HCT116 (cell line): ENCODE measurements around the gene FRMD4B. TPM values are rescaled to one million over a fixed set of nuclear protein-coding genes. Genes with fewer than 3 reads are reported as not detected.

Experiments used
- ATAC-seq: fragments of 200-7000 bp; cut with Tn5 transposase; 2 replicates; pipeline ENCODE4 v1.9.1; 2020; ENCODE audit warnings: mild to moderate bottlenecking, moderate library complexity
- BruUV-seq: library from RNA; stranded (reverse); fragments of 400-500 nt; replicated peaks from 2 replicates; lab custom pipeline; 2021; lab: Mats Ljungman, UMichigan
- CTCF ChIA-PET: fragments of 300-600 bp; sonication (Branson Sonifier 250); formaldehyde crosslinking; loops from one replicate; lab custom pipeline; 2021; ENCODE audit warnings: antibody characterized with exemption; lab: Charles Lee
- POLR2A ChIA-PET: fragments of 300-600, 350-600 bp; sonication (Branson Sonifier 250); formaldehyde crosslinking; loops from one replicate; lab custom pipeline; 2021; ENCODE audit warnings: antibody characterized with exemption; lab: Charles Lee
- RAD21 ChIA-PET, 2 experiments: fragments of 300-600 bp; sonication (Branson Sonifier 250); formaldehyde crosslinking; loops; one replicate each; lab custom pipeline; 2023; ENCODE audit warnings: low total read pairs in 2 of 2; ENCODE audit not compliant: uncharacterized antibody in 2 of 2, unreplicated experiment in 2 of 2, low non-redundant PET in 1 of 2; lab: Charles Lee
- DNase-seq: peaks from one replicate; pipeline ENCODE4 v3.0.0-alpha.2; 2010; ENCODE audit warnings: low read depth, low spot score
- H2AFZ ChIP-seq: fragments of 200-600 bp; shearing (Covaris generic), sonication (generic); 2 replicates; pipeline ENCODE4 v1.6.1; 2017; ENCODE audit warnings: low read depth, mixed run types, mixed read lengths, antibody characterized with exemption, low read length; ENCODE audit not compliant: poor library complexity, severe bottlenecking
- H3K27ac ChIP-seq: 2 replicates; pipeline ENCODE4 v1.5.1; 2012; ENCODE audit warnings: low read depth, low read length
- H3K27me3 ChIP-seq: fragments of 200-600 bp; sonication (generic); 2 replicates; pipeline ENCODE4 v1.6.1; 2016; ENCODE audit warnings: mixed run types, low read length, mixed read lengths; ENCODE audit not compliant: insufficient read depth
- H3K36me3 ChIP-seq, 2 experiments: fragments of 200-500 bp in 1 of 2; fragments of 200-600 bp in 1 of 2; sonication (Bioruptor generic) in 1 of 2; sonication (generic) in 1 of 2; 2 replicates each; pipeline versions ENCODE4 v1.5.1 to v1.6.1; 2014 to 2016; ENCODE audit warnings: low read length in 2 of 2, inconsistent platforms in 1 of 2, mixed read lengths in 1 of 2, mixed run types in 1 of 2; ENCODE audit not compliant: insufficient read depth in 2 of 2, control insufficient read depth in 1 of 2
- H3K4me1 ChIP-seq, 2 experiments: fragments of 200-600 bp in 1 of 2; sonication (generic) in 1 of 2; 2 replicates each; pipeline versions ENCODE4 v1.5.1 to v1.6.1; 2012 to 2017; ENCODE audit warnings: low read length in 2 of 2, inconsistent platforms in 1 of 2, mild to moderate bottlenecking in 1 of 2, mixed read lengths in 1 of 2, mixed run types in 1 of 2, moderate library complexity in 1 of 2; ENCODE audit not compliant: insufficient read depth in 2 of 2, control insufficient read depth in 1 of 2
- H3K4me2 ChIP-seq: fragments of 200-600 bp; sonication (generic); 2 replicates; pipeline ENCODE4 v1.6.1; 2017; ENCODE audit warnings: mixed run types, low read length, mixed read lengths
- H3K4me3 ChIP-seq, 2 experiments: fragments of 200-600 bp in 1 of 2; sonication (generic) in 1 of 2; replicated peaks in 1 of 2; 2 replicates each; pipeline ENCODE4 v1.5.1; 2011 to 2016; ENCODE audit warnings: low read length in 2 of 2, control low read depth in 1 of 2, low read depth in 1 of 2, mild to moderate bottlenecking in 1 of 2, mixed read lengths in 1 of 2, mixed run types in 1 of 2
- H3K79me2 ChIP-seq: fragments of 200-600 bp; sonication (generic); 2 replicates; pipeline ENCODE4 v1.6.1; 2017; ENCODE audit warnings: mild to moderate bottlenecking, mixed run types, low read length, moderate library complexity, mixed read lengths; ENCODE audit not compliant: insufficient read depth
- H3K9ac ChIP-seq: fragments of 200-600 bp; sonication (generic); 2 replicates; pipeline ENCODE4 v1.6.1; 2016; ENCODE audit warnings: low read length, mixed read lengths
- H3K9me2 ChIP-seq: fragments of 200-600 bp; sonication (generic), shearing (Covaris generic); 2 replicates; pipeline ENCODE4 v1.6.1; 2017; ENCODE audit warnings: mixed run types, mild to moderate bottlenecking, moderate library complexity; ENCODE audit not compliant: insufficient read depth
- H3K9me3 ChIP-seq, 2 experiments: fragments of 200-500 bp in 1 of 2; fragments of 200-600 bp in 1 of 2; sonication (Bioruptor generic) in 1 of 2; sonication (generic) in 1 of 2; 2 replicates each; pipeline ENCODE4 v1.6.1; 2014 to 2017; ENCODE audit warnings: low read length in 2 of 2, mixed read lengths in 2 of 2, inconsistent platforms in 1 of 2, low read depth in 1 of 2, mild to moderate bottlenecking in 1 of 2, mixed run types in 1 of 2, moderate library complexity in 1 of 2; ENCODE audit not compliant: control insufficient read depth in 1 of 2, insufficient read depth in 1 of 2
- H4K20me1 ChIP-seq: fragments of 200-600 bp; sonication (generic), shearing (Covaris generic); 2 replicates; pipeline ENCODE4 v1.6.1; 2017; ENCODE audit warnings: mixed run types, mild to moderate bottlenecking, moderate library complexity; ENCODE audit not compliant: insufficient read depth
- CBX3 ChIP-seq: IDR thresholded peaks from 2 replicates; pipeline ENCODE4 v1.6.1; 2012; ENCODE audit warnings: low read depth
- CEBPB ChIP-seq: IDR thresholded peaks from 2 replicates; pipeline ENCODE4 v1.6.1; 2012; ENCODE audit warnings: low read depth
- EGR1 ChIP-seq: IDR thresholded peaks from 2 replicates; pipeline ENCODE4 v1.6.1; 2012; ENCODE audit warnings: low read depth
- ELF1 ChIP-seq: IDR thresholded peaks from 2 replicates; pipeline ENCODE4 v1.6.1; 2012; ENCODE audit warnings: low read depth, borderline replicate concordance
- EZH2phosphoT487 ChIP-seq: fragments of 200-600 bp; IDR thresholded peaks from 2 replicates; pipeline ENCODE4 v1.6.1; 2018; ENCODE audit warnings: antibody characterized with exemption, borderline replicate concordance
- FOSL1 ChIP-seq: IDR thresholded peaks from 2 replicates; pipeline ENCODE4 v1.6.1; 2012; ENCODE audit warnings: low read depth
- SIN3A ChIP-seq: IDR thresholded peaks from 2 replicates; pipeline ENCODE4 v1.6.1; 2012; ENCODE audit warnings: low read depth
- SP1 ChIP-seq: IDR thresholded peaks from 2 replicates; pipeline ENCODE4 v1.6.1; 2012; ENCODE audit warnings: low read depth
- ZBTB33 ChIP-seq: IDR thresholded peaks from 2 replicates; pipeline ENCODE4 v1.6.1; 2011; ENCODE audit warnings: mild to moderate bottlenecking, low read length, moderate library complexity; ENCODE audit not compliant: insufficient replicate concordance; ENCODE audit errors: extremely low read depth
- intact Hi-C: fragments of 100-400 bp; cut with micrococcal nuclease; formaldehyde crosslinking; loops from 2 replicates; pipeline ENCODE4 v1.10.0; 2022
- total RNA-seq: library from RNA; stranded (reverse); gene quantifications from one replicate; pipeline ENCODE4 v1.2.1, GENCODE V29; 2021; ENCODE audit not compliant: unreplicated experiment

FRMD4B gene
- total RNA-seq, 1 experiment from 2014 or later = 2.0 TPM

- no peaks in the 10 kb centered on the region for H3K79me2 ChIP-seq
- no peak overlapping the region for H3K9ac ChIP-seq
- no peaks in the 10 kb centered on the region for H3K36me3 ChIP-seq
- no peaks in the 10 kb centered on the region for H3K9me2 ChIP-seq
- RAD21 ChIA-PET = no interaction called here
- TF ChIP-seq SP1 (no peak), EGR1 (no peak), CEBPB (no peak), ELF1 (no peak), SIN3A (no peak), EZH2phosphoT487 (no peak), ZBTB33 (no peak), FOSL1 (no peak), CBX3 (no peak)
- ATAC-seq = no peak
- POLR2A ChIA-PET = no interaction called here
- H2AFZ ChIP-seq = no peak overlapping the region
- H3K27ac ChIP-seq = no peak overlapping the region
- intact Hi-C loops = no loop called here
- no peak for DNase-seq
- BruUV-seq = no TSS peak
- peaks cover 11 to 34% of the 10 kb centered on the region in 2 experiments for H3K4me1 ChIP-seq
- H3K4me2 ChIP-seq = no peak overlapping the region
- H4K20me1 ChIP-seq = no peaks in the 10 kb centered on the region
- CTCF ChIA-PET = no interaction called here
- H3K4me3 ChIP-seq = no peak overlapping the region
- no peaks in the 10 kb centered on the region for H3K27me3 ChIP-seq
- no peaks in the 10 kb centered on the region for H3K9me3 ChIP-seq
Measured at GRCh38 chr3:69179740-69180372, 206.0 kb downstream of the FRMD4B start.
